GM21723 (cell line): ENCODE data around the gene GBP3.
"Not testable (repeated sequence)": the region's sequence is repeated elsewhere in the genome, so short reads cannot be mapped to it uniquely, and the experiment has no call there.

ENCODE experiments used
- ATAC-seq: cut with Tn5 transposase; IDR thresholded peaks from one replicate; pipeline ENCODE4 v1.9.1; 2021; ENCODE audit warnings: mild to moderate bottlenecking, moderate library complexity; ENCODE audit not compliant: unreplicated experiment

Gene GBP3

DNA sequence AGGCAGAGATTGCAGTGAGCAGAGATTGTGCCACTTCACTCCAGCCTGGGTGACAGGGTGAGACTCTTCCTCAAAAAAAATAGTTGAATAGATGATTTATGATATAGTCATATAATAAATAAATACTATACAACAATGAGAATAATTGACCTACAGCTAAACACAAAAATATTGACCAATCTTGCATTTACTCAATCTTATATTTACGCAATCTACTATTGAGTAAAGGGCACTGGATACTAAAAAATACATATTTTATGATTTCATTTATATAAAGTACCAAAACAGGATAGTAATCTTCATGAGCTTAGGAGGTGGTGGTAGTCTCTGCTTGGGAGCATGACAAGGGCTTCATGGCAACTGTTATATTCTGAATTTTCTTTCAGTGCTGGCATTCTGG is 19.1 kb upstream of the GBP3 start:
- ATAC-seq = no peak

DNA sequence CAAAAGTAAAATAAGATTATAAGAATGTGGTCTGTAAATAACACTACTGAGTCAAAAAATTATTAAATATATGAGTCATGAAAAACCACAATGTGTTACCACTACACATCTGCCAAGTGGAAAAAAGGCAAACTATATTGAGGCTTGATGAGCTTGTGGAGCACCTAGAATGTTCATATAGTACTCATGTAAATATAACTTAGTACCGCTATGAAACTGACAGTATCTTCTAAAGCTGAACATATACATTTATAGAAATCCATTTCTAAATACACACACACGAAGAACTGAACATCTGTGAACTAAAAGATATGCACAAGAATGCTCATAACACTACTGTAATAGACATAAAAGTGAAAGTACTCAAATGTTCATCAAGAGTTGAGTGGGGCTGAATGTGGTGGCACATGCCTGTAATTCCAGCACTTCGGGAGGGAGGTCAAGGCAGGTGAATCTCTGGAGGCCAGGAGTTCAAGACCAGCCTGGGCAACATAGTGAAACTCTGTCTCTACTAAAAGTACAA is 18.5 kb upstream of the GBP3 start:
- peak; percentile 97 for ATAC-seq

DNA sequence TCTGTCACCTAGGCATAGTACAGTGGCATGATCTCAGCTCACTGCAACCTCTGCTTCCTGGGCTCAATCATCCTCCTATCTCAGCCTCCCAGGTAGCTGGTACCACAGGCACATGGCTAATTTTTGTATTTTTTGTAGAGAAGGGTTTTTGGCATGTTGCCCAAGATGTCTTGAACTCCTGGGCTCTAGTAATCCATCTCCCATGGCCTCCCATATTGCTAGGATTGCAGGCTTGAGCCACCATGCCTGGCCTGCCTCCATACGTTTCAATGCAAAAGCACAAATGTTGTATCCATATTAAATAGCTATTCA is 17.6 kb upstream of the GBP3 start:
- ATAC-seq = no peak

- ATAC-seq = no peak
Observed at GRCh38 chr1:89037186-89037585, 14.5 kb upstream of the GBP3 start.

- no peak for ATAC-seq
Observed at GRCh38 chr1:89035080-89035479, 12.4 kb upstream of the GBP3 start.

GRCh38 chr1:89034004-89034403 is 11.3 kb upstream of the GBP3 start:
- not testable (repeated sequence) for ATAC-seq

GRCh38 chr1:89029051-89029450 is 6.4 kb upstream of the GBP3 start:
- ATAC-seq = not testable (repeated sequence)

DNA sequence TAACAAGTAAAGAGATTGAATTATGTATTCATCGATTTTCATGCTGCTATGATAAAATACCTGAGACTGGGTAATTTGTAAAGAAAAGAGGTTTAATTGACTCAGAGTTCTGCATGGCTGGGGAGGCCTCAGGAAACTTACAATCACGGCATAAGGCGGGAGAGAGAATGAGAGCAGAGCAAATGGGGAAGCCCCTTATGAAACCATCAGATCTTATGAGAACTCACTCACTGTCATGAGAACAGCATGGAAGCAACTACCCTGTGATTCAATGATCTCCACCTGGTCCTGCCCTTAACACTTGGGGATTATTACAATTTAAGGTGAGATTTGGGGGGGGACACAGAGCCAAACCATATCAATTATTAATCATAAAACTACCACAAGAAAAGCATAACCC is 3.3 kb upstream of the GBP3 start:
- no peak for ATAC-seq

GRCh38 chr1:89023026-89023425 is 360 bp upstream of the GBP3 start:
- peak; percentile 28 for ATAC-seq

GRCh38 chr1:89018318-89018717 is 4.3 kb downstream of the GBP3 start:
- ATAC-seq = not testable (repeated sequence)

- no peak for ATAC-seq
Observed at GRCh38 chr1:89008511-89008910, 14.2 kb downstream of the GBP3 start.

GRCh38 chr1:89005286-89006151 is 17.1 kb downstream of the GBP3 start:
- no peak for ATAC-seq

GRCh38 chr1:89002176-89002575 is 20.5 kb downstream of the GBP3 start:
- not testable (repeated sequence) for ATAC-seq

GRCh38 chr1:89001510-89001909 is 21.2 kb downstream of the GBP3 start:
- no peak for ATAC-seq

- ATAC-seq = peak; percentile 83
Observed at GRCh38 chr1:88998716-88999115, 23.9 kb downstream of the GBP3 start.

DNA sequence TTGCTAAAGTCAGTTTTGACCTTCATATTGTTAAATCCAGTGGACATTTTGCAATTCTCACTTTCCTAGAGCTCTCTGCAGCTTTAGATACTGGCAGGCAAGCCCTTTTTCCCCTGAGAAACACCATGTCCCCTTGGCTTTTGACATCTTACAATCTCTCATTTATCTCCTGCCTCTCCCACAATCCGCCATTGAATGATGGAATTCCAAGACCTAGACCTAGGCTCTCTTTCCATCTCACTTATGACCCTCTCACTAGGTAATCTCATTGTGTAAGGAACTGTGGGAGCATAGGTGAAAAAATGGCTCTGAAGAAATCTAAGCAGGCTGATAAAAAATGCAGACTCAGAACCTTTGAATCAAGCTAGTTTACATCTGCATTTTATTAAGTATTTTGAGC is 32.2 kb downstream of the GBP3 start:
- ATAC-seq = no peak

- ATAC-seq = no peak
Observed at GRCh38 chr1:88985692-88986091, 37.0 kb downstream of the GBP3 start.

GRCh38 chr1:88985032-88985431 is 37.6 kb downstream of the GBP3 start:
- no peak for ATAC-seq

DNA sequence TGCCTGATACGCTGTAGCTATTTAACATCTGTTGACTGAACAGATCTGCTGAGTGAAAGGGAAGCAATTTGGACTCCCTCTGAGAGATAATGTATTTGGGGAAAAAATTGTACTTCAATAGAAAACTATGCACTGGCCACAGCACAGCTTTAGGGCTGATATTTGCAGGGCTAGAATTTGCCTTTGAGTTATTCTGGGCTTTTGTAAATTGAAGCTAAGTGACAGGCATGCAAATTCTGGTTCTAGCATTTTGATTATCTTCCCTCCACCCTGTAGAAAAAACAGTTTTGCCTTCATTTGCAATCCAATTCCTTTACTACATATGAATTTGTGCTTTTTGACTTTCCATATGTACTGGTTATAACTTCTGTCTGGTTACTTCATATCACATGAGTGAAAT is 38.1 kb downstream of the GBP3 start:
- ATAC-seq = no peak

- no peak for ATAC-seq
Observed at GRCh38 chr1:88983791-88984559, 38.7 kb downstream of the GBP3 start.

DNA sequence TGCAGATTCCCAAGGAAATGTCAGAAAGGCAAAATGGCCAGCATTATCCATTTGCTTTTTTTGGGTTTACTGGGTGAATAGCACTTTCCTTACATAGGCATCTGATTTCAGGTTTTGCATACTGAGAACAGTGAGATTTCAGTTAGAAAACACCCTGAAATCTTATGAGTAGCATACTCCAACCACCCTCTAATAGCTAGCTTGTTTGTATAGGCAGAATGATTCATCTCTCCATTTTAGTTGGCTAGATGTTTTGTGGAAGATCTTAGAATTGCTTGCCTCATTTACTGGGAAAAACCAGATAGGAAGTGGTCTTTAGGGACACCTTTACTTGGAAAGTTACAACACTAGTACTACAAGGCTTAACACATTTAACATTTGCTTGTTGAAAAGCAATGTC is 40.6 kb downstream of the GBP3 start:
- no peak for ATAC-seq

- not testable (repeated sequence) for ATAC-seq
Observed at GRCh38 chr1:88981506-88981905, 41.2 kb downstream of the GBP3 start.
